ENCODE measurements around the gene HSPA9.

The HSPA9 gene

DNA sequence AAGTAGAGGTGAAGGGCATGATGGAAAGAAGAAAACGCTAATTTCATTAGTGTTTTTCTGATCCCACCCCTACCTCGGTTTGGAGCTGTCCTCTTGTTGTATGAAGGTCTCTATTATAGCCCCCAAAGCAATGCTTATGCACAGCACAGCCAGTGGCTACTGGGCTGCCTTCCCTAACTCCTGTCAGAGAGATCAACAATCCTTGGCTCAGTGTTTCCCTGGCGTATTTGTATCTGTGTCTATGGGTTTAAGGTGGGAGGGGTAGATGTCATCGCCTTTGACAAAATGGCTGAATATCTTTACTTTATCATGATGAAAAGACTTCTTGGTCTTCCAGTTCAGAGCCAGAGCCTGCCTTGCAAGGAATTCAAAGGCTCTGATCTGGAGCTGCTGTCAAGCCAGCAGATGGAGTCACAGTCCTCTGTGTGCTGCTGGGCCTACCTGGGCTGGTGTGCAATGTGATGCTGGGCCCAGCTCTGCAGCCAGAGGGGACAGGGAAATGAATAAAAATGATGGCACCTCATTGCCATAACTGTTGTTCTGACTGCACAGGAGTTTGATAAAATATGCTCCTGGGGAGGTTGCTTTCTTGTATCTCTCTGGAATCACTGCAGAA is 20.1 kb upstream of the HSPA9 start:
- DNase-seq: no peak

DNA sequence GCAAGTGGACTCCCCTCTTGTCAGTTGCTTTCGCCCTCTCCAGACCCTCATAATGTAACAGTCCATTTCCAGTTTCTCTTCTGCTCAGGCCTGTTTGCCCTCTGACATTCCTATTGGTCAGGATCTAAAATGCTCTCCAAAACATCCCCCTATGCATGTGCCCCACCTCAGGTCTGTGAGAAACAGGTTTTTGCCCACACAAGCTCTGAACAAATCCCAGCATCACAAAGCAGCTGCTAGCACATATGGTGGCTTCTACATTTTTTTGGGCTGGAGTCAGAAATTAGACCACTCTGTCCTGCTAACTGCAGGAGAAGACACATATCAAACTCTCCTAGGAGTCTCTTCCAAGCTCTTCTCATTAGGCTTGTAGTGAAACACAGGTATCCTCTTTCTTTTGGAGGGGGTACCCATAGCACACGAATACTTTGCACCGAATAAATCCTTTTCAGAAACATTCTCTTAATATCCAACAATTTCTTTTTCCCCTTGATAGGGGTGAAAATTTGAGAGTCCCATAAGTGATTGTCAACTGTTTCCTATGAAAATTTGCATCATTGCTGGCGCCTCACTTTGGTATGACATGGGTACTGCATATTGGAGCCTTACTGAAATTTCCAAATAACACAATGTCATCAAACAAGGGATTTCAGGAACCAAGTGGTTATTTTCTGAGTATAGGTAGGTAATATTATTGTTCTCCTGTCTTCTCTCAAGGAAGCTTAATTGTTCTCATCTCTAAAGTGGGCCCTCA is 19.3 kb upstream of the HSPA9 start:
- no peak for DNase-seq

DNA sequence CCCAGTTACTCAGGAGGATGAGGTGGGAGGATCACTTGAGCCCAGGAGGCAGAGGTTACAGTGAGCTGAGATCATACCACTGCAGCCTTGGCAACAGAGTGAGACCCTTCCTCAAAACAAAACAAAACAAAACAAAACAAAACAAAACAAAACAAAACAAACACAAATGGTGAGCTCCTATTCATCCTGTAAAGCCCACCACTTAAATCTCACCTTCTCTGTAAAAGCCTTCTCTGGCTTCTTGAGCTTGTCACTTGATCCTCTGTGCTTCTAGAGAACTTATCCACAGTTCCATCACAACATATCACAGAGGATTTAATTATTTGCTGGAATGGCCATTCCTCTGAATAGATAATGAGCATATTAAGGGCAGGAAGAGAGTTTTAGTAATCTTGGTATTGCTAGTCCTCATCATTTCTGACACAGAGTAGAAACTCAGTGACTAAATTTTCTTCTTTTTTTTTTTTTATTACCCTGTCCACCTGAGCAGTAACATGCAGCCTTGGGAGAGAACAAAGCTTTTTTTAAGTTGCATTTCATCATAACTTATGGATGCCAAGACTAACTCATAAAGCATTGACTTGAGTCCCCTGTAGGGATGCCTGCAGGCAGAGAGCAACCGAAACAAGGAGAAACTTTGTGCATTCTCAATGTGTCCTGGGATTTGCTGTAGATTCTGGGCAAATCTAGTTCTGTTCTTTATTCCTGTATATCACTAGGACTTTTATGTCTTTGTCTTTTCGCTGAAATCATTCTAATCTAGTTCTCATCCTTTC is 13.0 kb upstream of the HSPA9 start:
- DNase-seq: no peak

DNA sequence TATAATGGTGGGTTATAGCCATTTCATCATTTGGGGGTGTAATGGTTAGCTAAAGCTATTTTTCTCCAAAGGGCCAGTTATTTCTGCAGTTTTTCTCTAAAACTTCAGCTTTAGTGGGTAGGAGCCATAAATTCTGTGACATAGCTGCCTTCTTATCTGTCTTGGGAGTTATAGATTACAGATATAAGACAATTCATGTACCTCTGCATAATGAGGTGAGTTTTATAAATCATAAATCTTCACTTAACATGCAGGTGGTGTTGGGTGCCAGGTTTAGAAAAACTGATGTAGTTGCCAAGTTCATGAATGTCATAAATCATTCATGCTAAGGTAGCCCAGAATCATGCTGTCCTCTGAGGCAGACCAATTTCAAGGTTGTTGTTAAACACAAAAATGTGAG is 10.0 kb upstream of the HSPA9 start:
- no peak for DNase-seq

DNA sequence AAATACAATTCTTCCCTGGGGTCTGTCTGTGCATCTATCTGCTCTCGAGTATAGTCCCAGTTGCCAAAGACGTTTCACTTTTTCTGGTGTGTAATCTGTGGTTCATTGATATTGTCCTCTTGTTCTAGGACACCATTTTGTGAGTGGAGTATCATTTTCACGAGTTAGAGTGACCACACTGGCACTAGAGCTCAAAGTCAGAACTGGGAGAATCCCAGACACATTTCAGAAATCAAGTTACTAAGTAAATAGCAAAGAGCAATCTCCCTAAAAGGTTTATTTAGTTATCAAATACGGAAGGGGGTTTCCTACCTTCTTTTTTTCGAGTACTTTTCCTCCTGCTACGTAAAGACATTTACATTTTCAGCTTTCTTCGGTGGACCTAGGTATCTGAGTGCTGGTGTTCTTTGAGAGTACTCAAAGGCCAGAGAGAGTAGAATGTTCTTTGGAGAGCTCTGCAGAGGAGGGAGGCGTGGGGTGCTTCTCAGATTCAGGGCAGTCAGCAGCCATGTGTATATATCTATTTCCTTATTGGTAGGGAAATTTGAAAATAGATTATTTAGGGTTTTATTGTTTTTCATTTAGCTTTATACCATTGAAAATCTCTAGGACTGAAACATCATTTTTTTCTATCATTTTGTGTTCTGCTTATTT is 8.9 kb upstream of the HSPA9 start:
- DNase-seq: no peak

DNA sequence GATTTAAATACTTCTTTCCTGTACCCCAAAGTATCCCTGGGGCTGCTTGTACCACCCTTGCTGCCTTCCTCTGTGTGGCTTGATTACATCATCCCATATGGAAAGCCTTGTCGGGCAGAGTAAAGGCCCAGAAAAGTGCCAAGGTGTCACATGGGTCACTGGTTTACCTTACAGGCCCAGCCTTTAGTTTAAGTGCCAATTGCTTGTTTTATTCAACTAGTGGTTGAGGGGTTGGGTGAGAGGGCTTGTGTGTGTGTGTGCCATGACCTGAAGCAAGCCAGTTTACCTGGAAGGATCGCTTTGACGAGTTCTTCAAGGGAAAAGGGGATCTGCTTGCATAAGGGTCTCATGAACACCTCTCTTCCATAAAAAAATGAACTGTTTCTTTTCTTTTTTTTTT is 7.8 kb upstream of the HSPA9 start:
- DNase-seq: no peak

DNA sequence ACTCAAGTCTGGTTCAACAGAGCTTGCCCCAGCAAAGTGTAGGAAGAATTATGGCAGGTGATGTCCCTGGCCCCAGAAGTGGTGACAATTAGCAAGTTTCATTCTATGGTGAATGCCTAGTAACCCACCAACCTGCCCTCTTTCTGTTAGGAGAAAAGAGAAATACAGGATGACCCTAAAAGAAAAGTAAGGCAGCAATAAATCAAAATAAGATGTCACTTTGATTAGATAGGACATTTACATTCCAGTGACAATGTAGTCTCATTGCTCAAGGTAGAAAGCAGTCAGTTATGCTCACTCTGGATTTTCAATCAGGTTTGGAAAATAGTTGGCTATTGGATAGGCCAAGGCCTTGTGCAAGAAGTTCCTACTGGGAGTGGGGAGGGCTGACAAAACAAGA is 5.6 kb upstream of the HSPA9 start:
- DNase-seq: no peak

DNA sequence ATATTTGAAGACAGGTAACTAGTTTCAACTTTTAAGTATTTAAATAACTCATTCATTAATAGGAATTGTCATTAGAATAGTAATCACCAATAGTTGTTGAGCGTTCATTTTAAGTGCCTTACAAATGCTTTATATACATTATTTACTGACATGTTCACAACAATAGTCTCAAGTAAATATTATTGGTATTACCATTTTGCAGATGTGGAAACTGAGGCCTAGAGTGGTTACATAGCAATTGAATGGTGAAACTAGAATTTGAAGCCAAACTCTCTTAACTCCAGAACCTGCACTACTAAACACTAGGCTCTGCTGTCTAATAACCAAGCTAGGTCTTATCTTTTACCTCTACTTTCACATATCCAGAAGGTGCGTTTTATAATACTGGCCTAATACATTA is 4.8 kb upstream of the HSPA9 start:
- no peak for DNase-seq

DNA sequence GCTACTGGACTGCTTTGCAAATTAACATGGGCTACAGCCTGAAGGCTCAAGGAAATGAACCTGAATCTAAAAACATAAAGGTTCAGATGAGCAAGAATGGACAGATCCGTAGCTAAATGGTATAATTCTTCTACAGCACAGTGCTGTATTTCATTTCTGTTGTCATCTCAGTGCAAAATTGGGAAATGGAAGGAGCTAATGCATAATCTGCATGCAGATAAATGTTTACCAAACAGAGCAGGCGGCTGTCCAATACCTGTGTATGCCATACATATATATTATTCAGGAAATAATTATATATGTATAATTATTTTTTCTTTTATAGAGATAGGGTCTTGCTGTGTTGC is 4.3 kb upstream of the HSPA9 start:
- no peak for DNase-seq

DNA sequence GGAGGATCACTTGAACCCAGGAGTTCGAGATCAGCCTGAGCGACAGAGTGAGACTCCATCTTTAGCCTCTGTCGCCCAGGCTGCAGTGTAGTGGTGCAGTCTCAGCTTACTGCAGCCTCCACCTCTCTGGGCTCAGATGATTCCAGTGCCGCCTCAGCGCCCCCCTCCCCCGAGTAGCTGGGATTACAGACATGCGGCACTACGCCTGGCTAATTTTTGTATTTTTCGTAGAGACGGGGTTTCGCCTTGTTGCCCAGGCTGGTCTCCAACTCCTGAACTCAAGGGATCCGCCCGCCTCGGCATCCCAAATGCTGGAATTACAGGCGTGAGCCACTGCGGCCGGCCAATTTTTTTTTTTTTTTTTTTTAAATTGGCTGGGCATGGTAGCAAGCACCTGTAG is 2.3 kb upstream of the HSPA9 start:
- no peak for DNase-seq

DNA sequence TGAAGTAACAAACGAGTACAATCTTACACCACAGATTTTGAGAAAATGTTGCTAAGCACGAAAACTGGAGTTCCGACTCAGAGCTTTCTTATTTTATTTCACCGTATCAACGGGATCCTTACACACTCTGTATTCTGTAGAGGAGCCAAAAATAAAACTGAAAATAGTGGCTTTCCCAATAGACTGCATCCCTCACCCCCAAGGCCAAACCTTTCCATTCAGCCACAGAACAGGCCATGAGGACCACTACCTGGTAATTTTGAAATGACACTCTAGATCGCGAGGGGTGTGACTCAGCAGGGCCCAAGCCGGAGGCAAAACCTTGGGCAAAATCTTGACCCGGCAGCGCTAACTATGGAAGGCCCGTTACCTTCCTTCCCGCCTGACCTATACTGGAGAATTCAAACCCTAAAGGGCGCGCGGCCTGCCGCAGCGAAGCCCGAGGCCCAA is 432 bp downstream of the HSPA9 start:
- DNase-seq: no peak

DNA sequence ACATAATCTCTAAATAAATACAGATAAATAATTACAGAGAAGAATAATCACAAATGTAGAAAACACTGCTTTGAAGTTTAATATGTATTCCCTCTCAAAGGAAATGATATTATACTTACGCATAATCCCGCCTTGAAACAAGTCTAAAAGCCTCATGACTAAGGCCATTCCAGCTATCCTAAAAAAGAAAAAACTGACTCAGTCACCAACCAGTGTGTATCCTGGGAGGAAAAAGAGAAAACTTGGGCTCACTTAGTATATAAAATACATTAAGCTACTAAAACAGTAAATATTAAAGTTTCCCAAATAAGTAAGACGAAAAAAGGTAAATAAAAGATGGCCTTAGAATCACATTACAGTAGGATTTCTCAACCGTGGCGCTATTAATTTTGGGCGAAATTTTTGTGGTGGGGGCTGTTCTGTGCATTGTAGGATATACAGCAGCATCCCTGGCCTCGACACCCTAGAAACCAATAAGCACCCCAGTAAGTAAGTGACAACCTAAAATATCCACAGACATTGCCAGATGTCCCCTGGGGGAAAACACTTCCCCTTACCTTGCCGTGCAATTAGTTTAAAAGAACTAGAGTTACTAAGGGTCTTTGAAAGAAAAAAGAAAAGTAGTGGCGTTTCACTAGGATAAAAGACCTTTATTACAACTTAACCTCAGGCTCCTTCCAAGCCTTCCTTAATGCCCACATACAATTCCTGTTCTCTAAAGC is 1.1 kb downstream of the HSPA9 start:
- DNase-seq: no peak

DNA sequence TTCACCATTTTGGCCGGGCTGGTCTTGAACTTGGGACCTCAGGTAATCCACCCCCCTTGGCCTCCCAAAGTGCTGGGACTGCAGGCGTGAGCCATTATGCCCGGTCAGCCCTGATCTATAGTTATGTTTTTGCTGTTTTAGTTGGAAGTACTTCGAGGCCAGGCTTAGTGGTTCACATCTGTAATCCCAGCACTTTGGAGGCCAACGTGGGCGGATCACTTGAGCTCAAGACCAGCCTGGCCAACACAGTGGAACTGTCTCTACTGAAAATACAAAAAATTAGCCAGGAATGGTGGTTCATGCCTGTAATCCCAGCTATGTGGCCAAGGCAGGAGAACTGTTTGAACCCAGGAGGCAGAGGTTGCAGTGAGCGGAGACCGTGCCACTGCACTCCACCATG is 2.0 kb downstream of the HSPA9 start:
- no peak for DNase-seq

DNA sequence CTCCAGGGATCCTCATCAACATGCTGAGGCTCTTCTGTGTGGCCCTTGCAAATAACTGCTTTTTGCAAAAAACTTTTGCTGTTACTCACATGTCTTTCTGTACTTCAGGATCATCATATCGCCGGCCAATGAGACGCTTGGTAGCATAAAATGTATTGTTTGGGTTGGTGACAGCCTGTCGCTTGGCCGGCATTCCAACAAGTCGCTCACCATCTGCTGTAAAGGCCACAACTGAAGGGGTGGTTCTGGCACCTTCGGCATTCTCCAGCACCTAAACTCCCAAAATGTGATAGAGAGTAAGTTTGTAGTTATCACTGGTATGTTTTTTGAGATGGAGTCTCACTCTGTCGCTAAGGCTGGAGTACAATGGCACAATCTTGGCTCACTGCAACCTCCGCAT is 4.3 kb downstream of the HSPA9 start:
- DNase-seq: no peak

DNA sequence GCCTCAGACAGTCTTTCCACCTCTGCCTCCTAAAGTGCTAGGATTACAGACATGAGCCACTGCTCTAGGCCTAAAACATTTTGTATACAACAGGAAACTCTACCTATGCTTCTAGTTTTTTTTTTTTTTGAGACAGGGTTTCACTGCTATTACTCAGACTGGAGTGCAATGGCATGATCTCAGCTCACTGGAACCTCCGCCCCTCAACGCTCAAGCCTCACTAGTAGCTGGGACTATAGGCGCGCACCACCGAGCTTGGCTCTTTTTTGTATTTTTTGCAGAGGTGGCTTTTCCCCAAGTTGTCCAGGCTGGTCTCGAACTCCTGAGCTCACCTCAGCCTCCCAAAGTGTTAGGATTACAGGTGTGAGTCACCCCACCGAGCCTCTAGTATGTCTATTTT is 5.4 kb downstream of the HSPA9 start:
- no peak for DNase-seq

DNA sequence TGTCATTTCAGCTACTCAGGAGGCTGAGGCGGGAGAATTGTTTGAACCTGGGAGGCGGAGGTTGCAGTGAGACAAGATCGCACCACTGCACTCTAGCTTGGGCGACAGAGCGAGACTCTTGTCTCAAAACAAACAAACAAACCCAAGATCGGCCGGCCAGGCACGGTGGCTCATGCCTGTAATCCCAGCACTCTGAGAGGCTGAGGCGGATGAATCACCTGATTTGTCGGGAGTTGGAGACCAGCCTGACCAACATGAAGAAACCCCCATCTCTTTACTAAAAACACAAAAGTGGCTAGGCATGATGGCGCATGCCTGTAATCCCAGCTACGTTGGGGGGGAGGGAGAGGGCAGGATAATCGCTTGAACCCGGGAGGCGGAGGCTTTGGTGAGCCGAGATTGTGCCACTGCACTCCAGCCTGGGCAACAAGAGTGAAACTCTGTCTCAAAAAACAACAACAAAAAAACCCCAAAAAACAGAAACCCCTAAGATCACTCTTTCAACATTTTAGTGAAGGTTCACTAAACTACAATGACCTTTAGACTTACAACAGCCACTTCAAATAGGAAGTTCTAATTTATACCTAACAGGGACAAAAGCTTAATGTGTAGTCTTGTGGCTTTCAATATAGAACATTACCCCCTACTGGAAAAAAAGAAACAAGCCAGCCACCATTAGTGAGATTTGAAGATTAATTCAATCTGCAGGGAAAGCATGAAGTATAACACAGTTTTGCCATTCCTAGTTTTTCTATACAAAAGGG is 7.0 kb downstream of the HSPA9 start:
- DNase-seq: no peak

DNA sequence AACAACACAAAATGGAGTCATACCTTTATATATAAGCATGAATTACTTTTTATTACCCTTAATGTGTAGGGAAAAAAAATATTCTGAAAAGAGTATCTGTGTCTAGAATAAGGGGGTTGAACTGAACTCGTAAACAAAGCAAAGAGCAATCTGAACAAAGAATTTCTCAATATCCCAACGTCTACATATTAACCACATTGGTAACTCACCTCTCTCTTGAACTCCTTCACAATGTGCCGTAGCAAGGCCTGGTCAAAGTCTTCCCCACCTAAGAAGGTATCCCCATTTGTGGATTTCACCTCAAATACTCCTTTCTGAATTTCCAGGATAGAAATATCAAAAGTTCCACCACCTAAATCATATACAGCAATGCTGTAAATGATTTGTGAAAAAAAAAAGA is 8.4 kb downstream of the HSPA9 start:
- no peak for DNase-seq

DNA sequence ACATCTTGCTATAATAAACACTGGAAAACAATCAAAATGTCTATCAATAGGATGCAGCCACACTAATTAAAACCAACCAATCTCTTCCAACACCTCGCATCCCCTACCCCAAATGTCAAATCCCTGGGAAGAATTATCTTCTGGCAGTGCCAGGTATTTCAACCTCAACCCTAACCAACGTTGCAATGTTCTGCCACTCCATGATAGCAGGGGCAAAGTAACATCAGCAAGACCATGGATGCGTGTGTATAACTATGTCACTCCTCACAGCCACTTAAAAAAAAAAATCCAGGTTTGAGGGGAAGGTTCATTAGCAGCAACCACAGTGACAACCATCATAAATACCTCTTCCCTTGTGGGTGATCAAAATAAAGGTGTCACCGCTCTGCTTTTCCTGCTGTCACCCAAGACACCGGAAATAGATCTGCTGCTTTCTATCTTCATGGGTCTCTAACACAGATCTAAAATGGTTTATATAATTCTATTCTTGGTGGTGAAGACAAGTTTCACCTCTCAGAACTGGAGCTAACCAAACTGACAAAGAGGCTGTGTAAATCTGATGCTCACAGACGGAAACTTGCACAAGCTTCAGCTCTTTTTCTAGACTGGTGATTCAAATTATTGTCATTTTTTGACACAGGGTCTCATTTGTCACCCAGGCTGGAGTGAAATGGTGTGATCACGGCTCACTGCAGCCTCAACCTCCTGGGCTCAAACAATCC is 9.9 kb downstream of the HSPA9 start:
- DNase-seq: no peak

DNA sequence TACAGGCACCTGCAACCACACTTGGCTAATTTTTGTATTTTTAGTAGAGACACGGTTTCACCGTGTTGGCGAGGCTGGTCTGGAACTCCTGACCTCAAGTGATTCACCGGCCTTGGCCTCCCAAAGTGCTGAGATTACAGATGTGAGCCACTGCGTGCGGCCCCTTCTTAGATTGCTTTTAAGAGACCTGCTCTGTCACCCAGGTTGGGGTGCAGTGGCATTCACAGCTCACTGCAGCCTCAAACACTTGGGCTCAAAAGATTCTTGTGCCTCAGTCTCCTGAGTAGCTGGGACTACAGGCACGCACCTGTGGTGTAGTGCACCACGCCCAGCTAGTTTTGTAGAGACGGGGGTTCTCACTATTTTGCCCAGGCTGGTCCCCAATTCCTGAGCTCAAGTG is 11.0 kb downstream of the HSPA9 start:
- no peak for DNase-seq

DNA sequence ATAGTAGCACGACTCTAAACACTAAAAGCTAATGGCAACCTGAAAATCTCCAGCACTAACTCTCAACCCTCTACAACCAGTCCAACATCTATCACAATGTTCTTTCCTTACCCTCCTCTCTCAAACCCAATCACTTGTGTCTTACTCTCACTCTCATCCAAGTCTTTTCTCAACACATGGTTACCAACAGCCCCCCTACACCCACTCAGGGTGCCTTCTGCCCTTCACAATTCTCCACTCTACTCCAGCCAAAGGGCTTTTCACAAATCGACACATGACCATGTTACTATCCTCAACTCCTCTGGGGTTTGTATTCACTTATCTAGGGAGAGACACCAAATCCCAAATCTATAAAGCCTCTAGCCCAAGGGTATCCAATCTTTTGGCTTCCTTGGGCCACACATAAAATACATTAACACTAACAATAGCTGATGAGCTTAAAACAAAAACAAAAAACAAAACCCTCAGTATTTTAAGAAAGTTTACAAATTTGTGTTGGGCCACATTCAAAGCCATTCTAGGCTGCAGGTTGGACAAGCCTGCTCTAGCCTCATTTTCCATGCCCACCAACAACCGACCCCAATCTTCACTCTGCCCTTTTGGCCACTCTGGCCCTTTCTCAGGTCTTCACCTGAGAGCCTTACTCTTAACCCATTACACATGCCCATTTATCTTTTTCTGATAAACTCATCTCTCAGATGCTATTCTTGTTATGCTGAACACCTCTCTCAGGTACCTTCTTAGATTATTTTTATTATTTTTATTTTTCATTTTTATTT is 11.7 kb downstream of the HSPA9 start:
- DNase-seq: no peak

DNA sequence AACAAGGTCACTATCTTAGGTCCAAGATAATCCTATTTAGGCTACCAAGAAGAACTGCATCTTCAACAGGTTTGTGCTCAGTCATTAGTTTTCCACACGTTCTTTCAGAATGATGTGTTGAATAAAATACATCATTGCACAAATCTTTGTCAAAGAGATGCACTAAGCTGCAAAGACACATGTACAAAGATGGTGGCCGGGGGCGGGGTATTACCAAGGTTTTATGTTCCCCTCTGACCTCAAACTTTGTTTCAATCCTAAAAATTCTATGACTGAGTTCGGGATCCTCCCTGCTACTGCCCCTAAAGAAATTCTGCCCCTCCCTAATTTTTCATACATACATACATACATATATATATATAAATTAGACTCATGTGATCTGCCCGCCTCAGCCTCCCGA is 14.2 kb downstream of the HSPA9 start:
- DNase-seq: no peak
